A673 (cell line): ENCODE data around the gene ABHD17C.

Experiments
- EZH2 ChIP-seq: fragments of 200-600 bp; sonication (generic); IDR thresholded peaks from 2 replicates; pipeline ENCODE4 v1.6.1; 2017; ENCODE audit warnings: borderline replicate concordance, low read depth, mild to moderate bottlenecking, mixed read lengths, antibody characterized with exemption, low read length; ENCODE audit not compliant: poor library complexity, severe bottlenecking
- TF ChIP-seq, protein P1 (sequence below): fragments of 300-800, 200-600 bp; sonication (generic); conservative IDR thresholded peaks from 2 replicates; pipeline ENCODE4 v1.5.1; 2017; ENCODE audit warnings: low read depth, mild to moderate bottlenecking, antibody characterized with exemption, low read length, moderate library complexity, mixed read lengths

DNA sequence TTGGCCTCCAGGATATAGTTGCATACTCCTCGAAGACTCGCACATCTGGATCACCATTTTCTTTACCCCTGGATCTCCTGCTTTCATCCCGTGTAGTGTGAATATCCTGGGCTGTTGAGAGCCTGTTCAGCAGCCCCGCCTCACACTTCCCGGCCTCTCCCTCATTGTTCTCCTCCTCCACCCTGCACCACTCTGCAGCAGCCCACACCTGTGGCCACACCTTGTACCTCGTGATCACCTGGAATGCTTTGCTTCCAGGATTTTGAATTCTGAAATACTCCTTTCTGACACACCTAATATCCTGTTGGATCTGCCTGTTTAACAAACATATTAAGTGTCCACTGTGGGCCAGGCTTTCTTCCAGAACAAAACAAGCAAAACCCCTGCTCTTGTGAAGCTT lies 14.4 kb downstream of the ABHD17C start:
- TF ChIP-seq, protein P1, sequence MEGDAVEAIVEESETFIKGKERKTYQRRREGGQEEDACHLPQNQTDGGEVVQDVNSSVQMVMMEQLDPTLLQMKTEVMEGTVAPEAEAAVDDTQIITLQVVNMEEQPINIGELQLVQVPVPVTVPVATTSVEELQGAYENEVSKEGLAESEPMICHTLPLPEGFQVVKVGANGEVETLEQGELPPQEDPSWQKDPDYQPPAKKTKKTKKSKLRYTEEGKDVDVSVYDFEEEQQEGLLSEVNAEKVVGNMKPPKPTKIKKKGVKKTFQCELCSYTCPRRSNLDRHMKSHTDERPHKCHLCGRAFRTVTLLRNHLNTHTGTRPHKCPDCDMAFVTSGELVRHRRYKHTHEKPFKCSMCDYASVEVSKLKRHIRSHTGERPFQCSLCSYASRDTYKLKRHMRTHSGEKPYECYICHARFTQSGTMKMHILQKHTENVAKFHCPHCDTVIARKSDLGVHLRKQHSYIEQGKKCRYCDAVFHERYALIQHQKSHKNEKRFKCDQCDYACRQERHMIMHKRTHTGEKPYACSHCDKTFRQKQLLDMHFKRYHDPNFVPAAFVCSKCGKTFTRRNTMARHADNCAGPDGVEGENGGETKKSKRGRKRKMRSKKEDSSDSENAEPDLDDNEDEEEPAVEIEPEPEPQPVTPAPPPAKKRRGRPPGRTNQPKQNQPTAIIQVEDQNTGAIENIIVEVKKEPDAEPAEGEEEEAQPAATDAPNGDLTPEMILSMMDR: no peak
- TF ChIP-seq EZH2: no peak
